HG02970 (cell line): ENCODE data around the gene CDS2.

Experiments used
- ATAC-seq: cut with Tn5 transposase; IDR thresholded peaks from one replicate; pipeline ENCODE4 v1.9.1; 2021; ENCODE audit warnings: mild to moderate bottlenecking, moderate library complexity, moderate number of reproducible peaks; ENCODE audit not compliant: unreplicated experiment, low FRiP score

Gene CDS2

DNA sequence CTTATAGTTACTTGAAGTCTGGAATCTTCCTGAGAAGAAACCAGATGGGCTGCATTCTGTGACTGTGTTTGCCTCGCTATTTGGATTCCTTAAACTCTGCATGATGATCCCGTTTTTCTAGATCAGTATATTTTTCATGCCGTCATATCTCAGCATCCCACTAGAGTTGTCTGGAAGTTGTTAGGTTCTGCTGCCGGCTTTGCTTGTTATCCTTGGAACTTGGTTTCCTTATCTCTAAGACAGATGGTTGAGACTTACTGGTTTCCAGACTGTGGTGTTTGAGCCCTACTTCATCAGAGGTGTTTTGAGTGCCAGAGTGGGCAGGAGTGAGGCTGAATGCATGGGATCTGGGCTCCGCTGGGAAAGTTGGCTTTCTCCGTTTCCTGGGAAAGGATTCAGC is 50.3 kb downstream of the CDS2 start:
- no peak for ATAC-seq

DNA sequence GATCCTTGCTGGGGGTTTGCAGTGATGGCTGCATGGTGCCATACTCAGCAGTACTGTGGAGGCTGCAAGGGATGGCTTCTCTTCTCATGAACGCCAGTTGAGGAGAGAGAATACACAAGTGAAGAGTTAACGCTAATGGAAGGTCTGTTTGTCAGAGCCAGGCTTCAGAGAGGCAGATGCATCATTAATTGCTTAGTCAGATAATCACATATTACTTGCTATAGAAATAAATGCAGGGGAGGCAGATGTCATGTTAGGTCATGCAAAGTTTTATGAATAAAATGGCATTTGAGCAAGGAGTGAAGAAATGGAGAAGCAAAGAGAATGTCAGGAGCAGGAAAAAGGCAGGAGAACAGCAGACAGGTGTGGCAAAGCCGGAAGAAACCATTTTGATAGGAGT is 51.2 kb downstream of the CDS2 start:
- no peak for ATAC-seq

DNA sequence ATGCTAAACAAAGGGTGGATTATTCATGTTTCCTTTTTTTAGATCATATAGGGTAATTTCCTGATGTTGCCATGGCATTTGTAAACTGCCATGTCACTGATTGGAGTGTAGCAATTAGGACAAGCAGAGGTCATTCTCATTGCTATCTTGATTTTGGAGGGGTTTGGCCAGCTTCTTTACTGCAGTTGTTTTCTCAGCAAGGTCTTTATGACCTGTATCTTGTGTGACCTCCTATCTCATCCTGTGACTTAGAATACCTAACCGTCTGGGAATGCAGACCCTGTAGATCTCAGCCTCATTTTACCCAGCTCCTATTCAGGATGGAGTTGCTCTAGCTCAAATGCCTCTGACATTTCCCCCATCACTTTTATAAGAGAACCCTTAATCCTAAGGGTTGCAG is 53.6 kb downstream of the CDS2 start:
- ATAC-seq: no peak

DNA sequence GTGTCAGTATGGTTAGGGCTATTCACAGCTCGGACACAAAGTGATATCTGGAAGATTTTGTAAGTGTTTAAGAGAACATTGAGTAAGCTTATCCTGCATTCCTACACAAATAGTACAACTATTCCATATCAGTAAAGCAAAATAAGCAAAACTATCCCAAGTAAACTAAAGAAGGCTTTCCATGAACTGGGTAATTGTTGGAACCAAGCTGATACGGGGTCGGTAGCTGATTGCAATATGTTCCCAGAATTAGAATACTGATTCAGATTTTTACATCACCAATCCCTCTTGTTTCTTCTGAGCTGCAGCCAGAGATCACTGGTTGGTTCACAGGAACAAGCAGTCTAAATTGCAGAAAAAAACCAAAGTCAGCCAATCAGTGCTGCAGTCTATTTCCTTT is 54.1 kb downstream of the CDS2 start:
- no peak for ATAC-seq

DNA sequence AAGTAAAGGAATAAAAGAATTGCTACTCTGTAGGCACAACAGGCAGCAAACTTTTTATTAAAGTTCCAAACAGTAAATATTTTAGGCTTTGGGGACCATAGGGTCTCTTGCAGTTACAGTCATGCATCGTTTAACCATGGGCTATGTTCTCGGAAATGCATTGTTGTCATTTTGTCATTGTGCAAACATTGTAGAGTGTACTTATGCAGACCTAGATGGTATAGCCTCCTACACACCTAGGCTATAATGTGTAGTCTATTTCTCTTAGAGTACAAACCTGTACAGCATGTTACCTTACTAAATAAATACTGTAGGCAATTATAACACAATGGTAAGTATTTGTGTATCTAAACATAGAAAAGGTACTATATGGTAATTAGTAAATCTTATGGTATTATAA is 54.7 kb downstream of the CDS2 start:
- ATAC-seq: no peak

DNA sequence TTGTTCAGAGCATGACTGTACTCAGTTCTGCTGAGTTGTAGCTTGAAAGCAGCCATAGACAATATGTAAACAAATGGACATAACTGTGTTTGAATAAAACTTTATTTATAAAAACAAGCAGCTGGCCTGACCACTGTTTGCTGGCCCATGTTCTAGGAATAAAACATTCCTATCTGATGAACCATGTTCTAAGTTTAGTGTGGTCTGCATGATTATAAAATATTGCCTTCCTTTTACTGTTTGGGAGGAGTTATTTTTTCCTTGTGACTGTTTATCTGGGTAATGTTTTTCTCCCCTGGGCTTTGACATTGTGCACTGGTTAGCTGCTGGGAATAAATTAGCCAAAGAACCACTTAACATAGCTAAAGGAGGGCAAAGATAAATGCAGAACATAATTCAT is 55.1 kb downstream of the CDS2 start:
- ATAC-seq: no peak

DNA sequence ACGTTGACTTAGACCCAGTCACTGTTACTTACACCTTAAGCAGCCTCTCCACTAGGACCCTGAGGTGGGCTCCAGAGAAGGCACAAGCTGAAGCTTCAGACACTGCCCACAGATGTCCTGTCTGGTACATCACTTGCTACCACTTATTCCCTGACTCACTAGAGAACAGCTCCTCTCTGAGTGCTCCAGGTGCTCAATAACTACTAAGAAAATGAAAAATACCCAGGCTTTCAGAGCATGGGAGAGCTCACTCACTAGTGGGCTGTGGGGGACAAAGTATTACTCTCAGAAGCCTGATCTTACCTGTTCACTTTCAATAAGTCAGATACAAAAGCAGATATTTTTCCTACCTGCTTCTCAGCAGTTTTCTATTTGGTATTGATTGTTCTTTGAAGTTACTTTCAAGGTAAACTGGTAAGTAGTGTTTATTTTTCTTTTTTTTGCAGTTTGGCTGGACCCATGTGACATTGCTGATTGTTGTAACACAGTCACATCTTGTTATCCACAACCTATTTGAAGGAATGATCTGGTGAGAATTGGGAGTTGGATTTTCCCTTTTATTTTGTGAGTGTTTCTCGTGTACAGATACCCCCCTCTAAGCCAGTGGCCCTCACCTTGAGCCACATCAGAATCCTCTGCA is 55.9 kb downstream of the CDS2 start:
- no peak for ATAC-seq

DNA sequence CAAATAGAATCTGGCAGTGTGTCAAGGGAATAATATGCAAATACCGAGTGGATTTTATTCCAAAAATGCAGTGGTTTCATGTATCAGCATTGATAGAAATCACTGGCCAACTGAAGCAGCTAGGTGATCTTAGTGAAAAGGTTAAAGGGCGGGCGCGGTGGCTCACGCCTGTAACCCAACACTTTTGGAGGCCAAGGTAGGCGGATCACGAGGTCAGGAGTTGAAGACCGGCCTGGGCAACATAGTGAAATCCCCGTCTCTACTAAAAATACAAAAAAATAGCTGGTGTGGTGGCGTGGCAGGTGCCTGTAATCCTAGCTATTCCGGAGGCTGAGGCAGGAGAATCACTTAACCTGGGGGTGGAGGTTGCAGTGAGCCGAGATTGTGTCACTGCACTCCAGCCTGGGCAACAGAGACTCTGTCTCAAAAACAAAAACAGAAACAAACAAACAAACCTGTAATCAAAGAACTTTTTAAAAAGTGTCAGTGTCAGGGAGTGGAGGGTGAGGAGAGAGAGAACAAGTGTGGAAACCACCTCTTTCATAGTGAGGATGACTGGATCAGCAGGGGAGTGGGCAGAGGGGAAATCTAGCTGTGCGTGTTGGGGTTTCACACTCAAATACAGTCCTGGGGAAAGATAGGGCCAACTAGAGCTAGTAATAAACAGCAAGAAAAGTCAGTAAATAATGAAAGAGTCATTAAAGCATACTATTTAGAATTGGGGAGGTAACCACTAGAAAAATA is 57.1 kb downstream of the CDS2 start:
- ATAC-seq: no peak

DNA sequence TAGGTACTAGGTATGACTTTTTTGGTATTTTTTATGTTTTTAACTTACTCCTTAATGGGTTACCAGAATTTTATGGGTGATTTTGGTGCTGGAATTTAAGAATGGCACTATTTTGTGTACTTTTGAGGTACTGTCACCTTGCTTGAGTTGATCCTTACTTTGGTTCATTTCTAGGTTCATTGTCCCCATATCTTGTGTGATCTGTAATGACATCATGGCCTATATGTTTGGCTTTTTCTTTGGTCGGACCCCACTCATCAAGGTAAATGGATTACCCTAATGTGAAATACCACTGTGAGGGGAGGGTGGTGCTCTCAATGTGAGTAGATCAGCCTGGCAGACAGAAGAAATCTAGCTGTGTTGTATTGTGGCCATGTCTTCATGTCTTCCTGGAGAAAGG is 57.9 kb downstream of the CDS2 start:
- ATAC-seq: no peak

DNA sequence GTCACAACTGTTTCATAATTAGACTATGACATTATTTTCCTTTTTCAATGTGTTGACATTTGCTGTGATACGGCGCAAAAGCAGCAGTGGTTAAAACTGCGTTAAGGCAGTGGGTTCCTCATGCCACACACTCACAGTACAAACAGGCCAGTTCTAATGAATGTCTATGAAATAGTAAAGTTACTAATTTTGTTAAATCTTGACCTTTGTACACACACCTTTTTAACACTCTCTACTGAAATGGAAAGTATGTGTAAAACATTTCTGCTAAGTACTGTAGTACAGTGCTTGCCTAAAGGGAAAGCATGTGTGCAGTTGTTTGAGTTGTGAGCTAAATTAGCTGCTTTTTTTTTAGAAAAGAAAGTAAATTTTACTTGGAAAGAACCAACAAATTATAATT is 60.3 kb downstream of the CDS2 start:
- no peak for ATAC-seq

DNA sequence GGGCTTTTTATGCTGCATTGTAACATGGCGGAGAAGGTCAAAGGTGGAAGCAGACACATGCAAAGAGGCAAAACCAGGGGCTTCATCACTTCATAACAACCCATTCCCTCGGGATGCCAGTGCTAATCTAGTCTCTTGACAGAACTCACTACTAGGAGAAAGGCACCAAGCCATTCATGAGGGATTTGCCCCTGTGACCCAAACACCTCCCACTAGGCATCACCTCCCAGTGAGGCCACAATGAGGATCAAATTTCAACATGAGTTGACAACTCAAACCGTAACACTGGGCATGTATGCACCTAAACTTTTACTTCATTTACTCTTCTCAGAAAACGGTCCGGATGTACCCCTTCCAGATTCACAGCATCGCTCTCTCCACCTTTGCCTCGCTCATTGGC is 61.9 kb downstream of the CDS2 start:
- no peak for ATAC-seq

DNA sequence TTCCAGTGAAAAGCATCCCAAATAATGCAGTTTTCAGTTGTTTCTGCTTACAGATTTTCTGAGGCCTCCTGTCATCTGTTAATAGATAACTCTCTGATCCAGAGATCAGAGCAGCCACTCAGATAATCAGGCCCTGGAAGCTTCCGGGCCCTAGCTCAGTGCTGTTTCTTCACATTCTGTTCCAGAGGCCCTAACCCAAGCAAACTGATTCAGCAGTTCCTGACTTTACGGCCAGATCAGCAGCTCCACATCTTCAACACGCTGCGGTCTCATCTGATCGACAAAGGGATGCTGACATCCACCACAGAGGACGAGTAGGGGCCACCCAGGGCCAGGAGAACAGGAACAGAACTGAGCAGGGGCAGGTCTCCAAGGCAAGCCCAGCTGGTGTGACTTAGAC is 63.1 kb downstream of the CDS2 start:
- ATAC-seq: no peak

DNA sequence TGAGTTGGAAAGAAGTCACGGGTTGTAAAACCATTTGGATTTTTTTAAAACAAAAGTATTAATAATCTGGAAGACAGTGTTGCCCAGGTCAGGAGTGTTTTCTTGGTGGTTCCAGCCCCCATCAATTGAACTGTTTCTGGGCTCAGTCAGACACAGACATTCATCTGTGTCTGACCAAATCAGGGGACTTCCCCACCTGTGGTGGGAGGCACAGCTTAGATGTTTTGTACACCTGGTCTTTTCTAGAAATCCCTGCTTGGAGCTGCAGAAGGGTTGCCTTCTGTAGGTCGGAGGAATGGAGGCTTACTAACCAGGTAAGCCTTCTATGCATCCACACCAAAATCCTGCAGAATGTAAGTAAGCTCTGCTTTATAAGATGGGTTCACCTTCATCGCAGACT is 63.6 kb downstream of the CDS2 start:
- ATAC-seq: no peak

DNA sequence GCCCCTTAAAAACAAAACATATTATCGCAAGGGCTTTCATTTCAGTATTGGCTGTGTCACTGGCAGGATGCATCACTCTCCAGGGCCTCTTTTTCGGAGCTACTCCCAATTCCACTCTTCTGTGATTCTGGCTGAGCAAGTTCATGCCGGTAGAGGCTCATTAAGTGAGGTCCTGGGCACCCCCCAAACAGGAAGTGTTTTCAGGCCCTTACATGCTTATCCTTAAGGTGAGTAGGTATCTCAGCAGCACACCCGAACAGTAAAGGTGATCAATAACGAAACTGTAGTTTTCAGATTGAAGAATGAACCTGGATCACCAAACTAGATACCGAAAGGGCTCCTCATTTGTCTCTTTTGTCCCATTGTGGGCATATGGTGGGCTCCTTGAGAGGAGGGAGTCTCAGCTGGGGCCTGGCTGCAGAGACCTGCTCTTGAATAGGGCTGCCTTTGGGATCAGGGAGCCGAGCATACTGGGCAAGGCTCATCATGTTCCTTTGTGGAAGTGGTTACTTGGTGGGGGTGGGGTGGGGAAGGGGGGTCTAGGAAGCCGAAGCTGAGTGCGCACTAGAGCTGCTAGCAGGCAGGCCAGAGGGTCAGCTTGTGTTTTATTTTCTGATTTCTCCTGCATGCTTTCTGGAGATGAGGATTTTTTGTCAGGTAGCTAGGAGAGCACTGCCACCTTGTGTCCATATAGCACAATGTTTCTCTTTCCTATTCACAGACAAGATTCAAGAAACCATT is 65.2 kb downstream of the CDS2 start:
- no peak for ATAC-seq

DNA sequence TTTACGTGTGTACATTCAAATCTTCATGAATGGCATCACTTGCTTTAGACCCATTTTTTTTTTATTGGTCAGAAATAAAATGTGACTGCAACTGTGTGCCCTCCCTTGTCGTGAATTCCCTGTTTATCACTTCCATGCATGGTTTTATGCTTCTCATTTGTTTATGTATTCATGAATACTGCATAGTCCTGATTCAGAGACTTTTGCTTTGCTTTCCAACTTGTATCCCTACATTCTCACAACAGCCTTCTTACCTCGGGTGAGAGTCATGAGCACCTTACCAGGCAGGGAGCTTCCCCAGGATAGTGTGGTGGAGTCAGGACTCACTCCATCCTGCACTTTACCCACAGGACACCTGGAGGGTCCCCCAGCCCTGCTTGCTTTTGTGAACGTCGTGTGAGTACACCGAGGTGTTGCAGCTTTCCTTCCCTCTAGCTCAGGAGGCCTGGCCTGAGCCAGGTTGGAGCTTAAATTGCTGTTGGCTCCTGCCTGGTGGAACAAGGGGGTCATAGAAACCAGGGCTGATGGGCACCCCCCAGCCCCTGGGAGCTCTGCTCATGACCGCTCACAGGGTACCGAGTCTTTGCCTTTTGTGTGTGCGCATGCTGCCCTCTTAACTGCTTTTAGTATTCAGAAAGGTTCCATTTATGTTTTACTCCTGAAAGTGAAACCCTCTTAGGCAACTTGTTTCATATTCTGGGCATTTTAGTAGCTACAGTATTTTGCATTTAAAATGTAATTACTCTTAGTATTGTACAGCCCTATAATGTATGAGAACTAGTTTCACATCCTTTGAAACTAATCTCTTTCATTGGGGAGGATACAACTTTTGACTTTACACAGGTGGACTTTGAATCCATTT is 66.0 kb downstream of the CDS2 start:
- no peak for ATAC-seq

DNA sequence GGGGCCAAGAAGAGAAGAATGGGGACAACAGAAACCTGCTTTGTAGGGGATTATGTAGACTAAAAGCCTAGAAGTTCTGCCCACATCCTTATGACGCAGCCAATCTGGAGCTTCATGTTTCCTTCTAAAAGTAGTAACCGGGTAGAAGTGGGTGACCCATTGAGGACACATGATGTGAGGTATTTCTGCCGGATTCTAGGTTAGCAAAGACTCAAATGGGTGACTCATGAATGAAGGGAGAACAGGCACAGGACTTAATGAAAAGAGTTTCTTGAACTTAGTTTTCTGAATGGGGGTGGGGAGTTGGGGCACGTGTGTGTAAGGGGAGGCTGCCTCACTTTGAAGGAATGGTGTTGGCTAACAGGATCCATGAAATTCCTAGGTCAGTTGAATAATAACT is 68.8 kb downstream of the CDS2 start:
- ATAC-seq: no peak

DNA sequence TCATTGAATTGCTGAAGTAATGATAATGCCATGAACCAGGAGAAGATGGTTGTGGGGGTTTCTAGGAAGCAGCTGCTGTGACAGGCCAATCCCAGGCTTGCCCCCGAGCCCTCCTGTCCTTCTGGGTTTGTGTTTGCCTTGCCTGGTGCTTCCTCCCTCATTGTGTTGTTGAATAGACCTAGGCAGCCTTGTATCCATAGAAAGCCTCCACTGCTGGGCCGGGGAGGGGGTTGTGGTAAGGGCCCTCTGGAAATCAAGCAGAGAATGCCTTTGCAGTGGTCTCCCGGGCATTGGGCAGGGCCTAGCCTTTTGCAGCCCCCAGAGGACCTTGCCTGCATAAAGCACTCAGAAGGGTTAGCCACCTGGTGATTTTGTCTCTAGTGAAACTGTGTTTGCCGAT is 69.3 kb downstream of the CDS2 start:
- ATAC-seq: no peak

DNA sequence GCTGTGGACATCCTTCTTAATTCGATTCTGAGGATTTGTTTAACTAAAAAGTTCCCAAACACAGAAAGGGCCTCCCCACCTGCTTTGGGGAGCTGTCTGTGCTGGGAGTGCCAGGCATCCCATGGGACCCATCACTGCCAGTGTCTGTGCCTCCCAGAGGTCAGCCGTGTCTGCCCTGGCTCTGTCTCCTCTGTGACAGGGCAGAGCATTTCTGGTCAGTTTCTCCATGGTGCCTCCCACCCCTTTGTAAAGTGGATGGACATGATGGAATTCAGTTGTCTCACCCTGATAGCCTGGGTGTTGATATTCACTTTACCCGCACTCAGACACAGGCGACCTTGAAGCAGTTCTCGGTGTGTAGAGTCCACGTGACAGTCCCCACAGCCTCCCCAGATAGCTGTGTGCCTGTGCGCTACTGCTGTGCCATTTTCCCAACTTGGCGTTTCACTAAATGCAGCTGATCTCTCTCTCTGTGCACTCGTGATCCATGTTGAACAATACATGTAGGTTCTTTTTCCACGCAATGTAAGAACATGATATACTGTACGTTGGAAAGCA is 70.5 kb downstream of the CDS2 start:
- ATAC-seq: no peak

DNA sequence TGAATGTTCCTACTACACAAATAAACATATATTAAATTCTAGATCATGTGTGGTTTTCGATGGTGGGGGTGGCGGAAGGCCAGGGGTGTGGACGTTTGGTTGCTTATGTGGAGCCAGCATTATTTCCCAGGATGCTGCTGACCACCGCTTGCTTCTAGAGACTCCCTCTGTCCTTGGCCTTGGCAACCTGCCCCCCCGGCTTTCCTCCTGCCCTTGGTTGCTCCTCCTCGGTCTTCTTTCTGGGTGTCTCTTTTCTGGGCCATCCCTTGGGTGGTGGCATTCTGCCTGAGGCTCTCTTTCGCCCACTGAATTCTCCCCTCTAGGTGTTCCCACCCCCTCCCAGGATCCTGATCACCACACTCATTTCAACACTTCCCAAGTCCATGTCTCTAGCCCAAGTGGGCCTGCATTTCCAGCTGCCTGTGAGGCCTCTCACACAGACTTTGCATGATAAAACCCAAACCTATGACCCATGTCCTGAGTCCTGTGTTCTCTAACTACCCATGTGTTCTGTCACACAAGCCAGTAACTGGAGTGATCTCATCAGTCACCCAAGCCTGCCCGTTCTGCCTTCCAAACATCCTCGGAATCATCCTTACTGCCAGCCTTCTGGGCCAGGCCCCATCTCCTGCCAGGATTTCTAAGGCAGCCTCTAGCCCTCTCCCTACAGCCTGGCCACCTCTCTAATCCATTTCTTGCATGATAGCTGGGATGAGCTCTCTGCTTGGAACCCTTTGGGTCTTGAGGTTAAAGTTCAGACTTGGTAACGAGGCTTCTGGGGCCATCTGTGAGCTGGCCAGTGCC is 71.2 kb downstream of the CDS2 start:
- no peak for ATAC-seq

DNA sequence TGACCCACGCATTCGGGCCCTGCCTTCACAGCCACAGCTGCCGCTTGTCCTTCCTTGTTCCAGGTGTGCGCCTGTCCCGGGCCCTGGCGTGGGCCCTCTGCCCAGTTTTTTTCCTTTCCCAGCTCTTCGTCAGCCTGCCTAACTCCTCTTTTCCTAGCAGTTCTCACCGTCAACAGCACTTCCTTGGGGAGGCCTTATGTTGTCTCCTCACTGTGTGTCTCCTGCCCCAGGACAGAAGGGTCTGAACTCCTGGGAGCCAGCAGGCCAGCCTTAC is 71.8 kb downstream of the CDS2 start:
- ATAC-seq: no peak
